CD4-positive, alpha-beta T cell treated with Interleukin-15 for 1 hour (primary cell): ENCODE results near the gene RFPL4AL1.
"Not testable (repeated sequence)": the region's sequence is repeated elsewhere in the genome, so short reads cannot be mapped to it uniquely, and the experiment has no call there.

Experiments used
- DNase-seq: peaks from one replicate; pipeline ENCODE4 v3.0.0-alpha.2; 2020

Gene RFPL4AL1

DNA sequence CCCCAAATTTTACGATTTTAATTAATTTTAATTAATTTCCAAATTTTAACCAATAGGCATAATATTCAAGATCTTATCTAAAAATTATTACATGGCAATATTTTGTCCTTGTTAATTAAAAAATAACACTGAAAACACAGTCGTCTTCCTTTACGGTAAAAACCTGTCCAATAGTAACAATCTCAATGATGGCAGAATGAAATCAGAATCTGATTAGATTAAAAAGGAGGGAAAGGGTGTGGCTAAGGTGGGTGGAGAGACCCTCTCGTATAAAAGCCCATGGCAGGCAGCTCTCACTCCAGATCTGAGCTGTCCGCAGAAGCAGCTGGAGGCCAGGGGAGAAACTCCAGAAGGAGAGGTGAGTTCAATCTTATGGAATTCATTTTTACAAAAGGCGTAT, at the start of gene RFPL4AL1:
TSS of gene RFPL4AL1 (plus strand) at position 301 of the 400 bp plus-strand sequence. CDS start 2,687 bp downstream, outside the sequence.
- DNase-seq: not testable (repeated sequence)

DNA sequence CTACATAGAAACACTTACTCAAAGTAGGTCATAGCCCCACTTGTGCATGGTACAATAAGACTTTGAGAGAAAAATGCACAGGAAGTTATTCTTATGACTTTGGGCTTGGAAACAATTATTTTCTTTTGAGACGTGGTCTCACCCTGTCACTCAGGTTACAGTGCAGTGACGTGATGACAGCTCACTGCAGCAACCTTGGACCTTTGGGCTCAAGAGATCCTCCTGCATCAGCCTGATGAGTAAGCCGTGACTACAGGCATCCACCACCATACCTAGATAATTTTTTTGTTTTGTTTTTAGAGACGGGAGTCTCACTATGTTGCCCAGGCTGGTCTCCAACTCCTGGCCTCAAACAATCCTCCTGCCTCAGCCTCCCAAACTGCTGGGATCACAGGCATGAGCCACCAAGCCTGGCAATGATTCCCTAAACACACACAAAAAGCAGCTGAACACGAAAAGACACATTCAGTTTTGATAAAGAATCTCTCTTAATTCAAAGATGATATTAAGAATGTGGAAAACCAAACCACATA, 48.6 kb upstream of the RFPL4AL1 start:
- no peak for DNase-seq

DNA sequence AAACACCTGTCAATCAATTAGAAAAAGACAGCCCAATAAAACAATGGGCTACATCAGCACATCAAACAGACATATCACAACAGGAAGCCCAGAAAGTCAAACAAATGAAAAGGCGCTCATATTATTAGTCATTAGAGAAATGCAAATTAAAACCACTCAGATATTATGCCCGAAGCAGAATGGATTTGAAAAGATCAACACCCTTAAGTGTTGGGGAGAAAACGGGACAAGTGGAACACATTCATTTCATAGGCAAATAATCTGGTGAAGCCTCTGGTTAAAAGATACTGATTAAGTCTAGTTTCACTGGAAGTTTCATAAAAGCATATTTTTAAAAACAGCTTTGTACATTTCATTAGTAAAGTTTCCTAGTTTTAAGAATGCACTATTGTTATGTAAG, 48.1 kb upstream of the RFPL4AL1 start:
- no peak for DNase-seq

DNA sequence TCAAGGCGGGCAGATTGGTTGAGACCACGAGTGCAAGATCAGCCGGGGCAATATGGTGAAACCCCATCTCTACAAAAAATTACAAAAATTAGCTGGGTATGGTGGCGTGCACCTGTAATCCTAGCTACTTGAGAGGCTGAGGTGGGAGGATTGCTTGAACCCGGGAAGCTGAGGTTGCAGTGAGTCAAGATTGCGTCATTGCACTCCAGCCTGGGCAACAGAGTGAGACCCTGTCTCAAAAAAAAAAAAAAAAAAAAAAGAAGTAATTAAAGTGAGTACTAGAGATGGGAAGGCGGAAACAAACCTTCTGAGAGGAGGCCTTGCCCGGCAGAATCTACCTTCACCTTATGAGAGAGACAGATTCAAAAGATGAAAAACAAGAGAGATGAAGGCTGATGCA, 45.4 kb upstream of the RFPL4AL1 start:
- DNase-seq: no peak

DNA sequence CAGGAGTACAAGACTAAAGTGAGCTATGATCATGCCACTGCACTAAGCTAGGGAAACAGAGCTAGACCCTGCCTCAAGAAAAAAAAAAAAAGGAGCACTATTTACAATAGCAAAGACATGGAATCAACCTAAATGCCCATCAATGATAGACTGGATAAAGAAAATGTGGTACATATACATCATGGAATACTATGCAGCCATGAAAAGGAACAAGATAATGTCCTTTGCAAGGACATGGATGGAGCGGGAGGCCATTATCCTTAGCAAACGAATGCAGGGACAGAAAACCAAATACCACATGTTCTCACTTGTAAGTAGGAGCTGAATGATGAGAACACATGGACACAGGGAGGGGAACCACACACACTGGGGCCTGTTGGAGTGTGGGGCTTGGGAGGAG, 38.5 kb upstream of the RFPL4AL1 start:
- not testable (repeated sequence) for DNase-seq

DNA sequence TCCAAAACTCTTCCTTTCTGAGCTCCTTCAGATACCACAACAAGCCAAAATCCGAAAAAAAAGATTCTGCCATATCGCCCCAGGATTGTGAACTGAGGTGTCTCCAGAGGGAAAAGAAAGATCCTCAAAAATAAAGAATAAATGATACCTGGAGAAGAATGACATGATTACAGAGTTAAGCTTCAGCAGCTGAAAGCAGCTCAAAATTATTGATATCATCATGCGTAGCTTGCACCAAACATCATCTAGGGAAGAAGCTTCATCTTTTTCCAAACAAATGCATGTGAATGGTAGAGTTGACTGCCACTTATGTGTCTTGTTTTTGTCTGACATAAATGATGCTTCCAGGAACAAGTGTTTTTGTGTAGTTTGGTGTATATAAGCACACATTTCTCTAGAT, 30.6 kb upstream of the RFPL4AL1 start, which contains the start of gene NLRP9:
TSS of gene NLRP9 (minus strand) at position 101 of the 400 bp plus-strand sequence. CDS start at position 73, 28 bp downstream.
- DNase-seq: no peak

DNA sequence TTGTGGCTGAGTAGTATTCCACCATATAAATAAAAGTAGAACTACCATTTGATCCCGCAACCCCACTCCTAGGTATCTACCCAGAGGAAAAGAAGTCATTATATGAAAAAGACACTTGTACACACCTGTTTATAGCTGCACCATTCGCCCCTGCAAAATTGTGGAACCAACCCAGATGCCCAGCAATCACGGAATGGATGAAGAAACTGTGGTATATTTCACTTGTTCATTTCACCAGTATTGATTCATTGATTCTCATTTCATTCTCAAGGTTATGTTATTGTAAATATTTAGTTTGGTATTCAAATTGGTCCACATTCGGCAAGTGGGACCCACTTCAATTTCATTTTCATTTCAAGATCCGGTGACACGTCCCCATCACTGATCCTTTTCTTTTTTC, 18.2 kb upstream of the RFPL4AL1 start:
- no peak for DNase-seq

DNA sequence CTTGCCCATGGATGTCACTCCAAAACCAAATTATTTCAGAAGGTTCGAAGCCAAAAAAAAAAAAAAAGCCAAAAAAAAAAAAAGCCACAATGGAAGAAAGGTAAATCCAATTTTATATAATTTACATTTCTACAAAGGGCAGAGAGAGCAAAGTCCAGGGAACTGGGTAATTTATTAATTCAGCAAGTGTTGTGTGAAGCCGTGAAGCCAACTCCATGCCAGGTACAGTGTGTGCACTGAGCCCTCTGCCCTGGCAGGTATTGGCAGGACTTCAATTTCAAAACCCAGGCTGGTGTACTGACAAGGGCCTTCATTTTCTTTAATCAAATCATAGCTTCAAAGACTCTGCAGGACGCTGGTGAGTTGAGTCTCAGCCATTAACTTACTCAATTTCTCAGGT, 15.5 kb upstream of the RFPL4AL1 start:
- DNase-seq: no peak

DNA sequence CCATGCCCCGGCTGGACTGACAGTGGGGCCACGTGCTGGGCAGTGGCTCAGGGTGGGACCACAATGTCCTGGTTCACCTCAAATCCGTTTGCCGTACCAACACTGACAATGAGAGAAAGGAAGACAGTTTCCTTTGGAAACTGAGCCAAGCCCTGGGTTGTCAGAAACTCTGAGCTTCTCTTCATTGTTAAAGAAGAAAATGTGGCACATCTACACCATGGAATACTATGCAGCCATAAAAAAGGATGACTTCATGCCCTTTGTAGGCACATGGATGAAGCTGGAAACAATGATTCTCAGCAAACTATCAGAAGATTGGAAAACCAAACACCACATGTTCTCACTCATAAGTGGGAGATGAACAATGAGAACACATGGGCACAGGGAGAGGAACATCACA, 12.1 kb upstream of the RFPL4AL1 start:
- DNase-seq: not testable (repeated sequence)

DNA sequence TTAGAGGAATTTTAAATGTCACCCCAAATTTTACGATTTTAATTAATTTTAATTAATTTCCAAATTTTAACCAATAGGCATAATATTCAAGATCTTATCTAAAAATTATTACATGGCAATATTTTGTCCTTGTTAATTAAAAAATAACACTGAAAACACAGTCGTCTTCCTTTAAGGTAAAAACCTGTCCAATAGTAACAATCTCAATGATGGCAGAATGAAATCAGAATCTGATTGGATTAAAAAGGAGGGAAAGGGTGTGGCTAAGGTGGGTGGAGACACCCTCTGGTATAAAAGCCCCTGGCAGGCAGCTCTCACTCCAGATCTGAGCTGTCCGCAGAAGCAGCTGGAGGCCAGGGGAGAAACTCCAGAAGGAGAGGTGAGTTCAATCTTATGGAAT, 10.1 kb upstream of the RFPL4AL1 start, which contains the start of gene RFPL4A:
TSS of gene RFPL4A (plus strand) at position 301 of the 400 bp plus-strand sequence. CDS start 2,704 bp downstream, outside the sequence.
- not testable (repeated sequence) for DNase-seq

DNA sequence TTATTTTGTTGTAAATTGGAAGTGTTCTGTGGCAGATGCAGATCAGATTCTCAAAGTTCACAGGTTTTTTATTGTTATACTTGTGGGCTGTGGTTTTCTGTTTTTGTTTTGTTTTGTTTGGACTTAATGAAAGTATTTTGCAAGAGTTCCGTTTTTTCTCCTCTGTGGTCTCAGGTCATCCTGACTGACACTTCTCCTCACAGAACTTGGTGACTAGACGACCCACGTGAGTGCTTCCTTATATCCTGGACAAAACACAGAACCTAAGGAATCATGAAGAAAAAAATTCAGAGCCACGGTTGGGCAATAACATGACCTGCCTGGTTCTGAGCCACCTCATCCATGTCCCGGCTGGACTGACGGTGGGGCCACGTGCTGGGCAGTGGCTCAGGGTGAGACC, 2.5 kb upstream of the RFPL4AL1 start:
- DNase-seq: peak; percentile 20

DNA sequence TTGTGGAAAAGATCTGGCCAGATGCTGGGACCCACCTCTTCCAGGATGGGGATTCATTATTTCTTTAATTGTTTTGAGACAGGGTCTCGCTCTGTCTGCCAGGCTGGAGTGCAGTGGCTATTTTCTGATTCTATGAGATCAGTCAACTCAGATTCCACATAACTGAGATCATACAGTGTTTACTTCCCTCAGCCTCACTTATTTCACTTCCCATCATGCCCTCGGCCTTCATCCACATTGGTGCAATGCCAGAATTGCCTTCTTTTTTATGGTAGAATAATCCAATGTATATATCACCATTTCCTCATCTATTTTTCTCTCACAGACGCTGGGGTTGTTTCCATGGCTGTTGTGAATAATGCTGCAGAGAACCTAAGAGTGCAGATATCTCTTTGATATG, 714 bp downstream of the RFPL4AL1 start:
- not testable (repeated sequence) for DNase-seq

DNA sequence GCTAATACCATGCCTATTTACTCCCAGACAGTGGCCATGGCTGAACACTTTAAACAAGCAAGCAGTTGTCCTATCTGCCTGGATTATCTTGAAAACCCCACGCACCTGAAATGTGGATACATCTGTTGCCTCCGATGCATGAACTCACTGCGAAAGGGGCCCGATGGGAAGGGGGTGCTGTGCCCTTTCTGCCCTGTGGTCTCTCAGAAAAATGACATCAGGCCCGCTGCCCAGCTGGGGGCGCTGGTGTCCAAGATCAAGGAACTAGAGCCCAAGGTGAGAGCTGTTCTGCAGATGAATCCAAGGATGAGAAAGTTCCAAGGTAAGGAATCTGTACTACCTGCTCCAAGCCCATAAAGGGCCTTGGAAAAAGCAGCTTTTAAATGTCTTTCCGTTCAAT, 8.6 kb downstream of the RFPL4AL1 start:
- no peak for DNase-seq

DNA sequence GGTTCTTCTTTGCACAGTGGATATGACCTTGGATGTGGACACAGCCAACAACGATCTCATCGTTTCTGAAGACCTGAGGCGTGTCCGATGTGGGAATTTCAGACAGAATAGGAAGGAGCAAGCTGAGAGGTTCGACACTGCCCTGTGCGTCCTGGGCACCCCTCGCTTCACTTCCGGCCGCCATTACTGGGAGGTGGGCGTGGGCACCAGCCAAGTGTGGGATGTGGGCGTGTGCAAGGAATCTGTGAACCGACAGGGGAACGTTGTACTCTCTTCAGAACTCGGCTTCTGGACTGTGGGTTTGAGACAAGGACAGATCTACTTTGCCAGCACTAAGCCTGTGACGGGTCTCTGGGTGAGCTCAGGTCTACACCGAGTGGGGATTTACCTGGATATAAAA, 9.4 kb downstream of the RFPL4AL1 start:
- no peak for DNase-seq

DNA sequence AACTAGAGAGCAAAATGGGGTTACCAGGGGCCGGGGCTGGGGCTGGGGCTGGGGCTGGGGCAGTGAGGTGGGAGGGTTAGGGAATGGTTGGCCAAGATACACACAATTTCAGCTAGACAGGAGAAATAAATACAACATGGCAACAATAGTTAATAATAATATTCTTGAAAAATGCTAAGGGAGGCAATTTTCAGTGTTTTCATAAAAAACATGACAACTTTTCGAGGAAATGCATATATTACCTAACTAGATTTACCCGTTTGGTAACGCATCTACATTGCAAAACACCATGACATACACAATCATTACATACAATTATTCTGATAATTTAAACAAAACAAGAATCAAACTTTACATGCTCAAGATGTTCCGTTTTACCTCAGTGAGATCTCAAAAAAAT, 12.2 kb downstream of the RFPL4AL1 start:
- no peak for DNase-seq

DNA sequence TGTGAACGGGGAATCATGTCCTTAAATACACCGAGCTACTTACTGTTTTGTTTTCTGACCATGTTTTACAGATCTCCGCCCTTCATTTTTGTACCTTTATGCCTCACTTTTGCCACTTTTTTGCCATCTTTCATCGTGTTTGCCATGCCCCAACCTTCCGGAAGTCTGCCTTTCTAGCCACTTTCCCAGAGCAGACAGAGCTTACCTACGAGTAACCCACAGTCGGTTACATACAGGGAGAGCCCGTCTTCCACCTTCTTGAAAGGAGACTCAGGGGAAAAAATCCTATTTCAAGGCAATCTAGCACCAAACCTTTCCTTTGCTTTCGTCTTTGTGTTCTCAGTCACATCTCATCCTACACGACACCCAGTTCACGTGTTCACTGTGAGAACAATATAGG, 26.1 kb downstream of the RFPL4AL1 start:
- no peak for DNase-seq

DNA sequence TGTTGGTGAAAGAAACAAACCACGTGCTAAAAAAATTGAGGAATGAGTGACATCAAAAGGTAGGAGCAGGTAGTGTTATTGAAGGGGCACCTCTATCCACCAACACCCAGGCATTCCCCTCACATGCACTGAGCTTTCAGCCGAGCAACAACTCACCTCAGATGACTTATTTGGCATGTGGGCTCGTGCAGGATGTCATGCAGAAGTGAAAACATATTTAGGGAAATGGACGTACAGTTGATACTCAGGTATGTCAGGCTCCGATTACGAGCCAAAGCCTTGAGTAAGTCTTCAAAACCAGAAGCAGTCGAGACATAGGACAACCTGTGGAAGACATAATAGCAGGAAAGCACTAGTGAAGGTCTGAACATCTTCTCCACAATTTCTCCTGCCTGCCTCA, 32.5 kb downstream of the RFPL4AL1 start:
- DNase-seq: no peak

DNA sequence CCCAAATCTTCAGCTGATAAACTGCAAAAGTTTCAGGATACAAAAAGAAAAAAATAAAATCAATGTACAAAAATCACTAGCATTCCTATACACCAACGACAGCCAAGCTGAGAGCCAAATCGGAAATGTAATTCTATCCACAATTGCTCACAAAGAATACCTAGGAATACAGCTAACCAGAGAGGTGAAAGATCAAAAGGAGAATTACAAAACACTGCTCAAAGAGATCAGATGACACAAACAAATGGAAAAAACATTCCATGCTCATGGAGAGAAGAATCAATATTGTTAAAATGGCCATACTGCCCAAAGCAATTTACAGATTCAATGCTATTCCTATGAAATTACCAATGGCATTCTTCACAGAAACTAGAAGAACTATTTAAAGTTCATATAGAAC, 33.4 kb downstream of the RFPL4AL1 start:
- no peak for DNase-seq

DNA sequence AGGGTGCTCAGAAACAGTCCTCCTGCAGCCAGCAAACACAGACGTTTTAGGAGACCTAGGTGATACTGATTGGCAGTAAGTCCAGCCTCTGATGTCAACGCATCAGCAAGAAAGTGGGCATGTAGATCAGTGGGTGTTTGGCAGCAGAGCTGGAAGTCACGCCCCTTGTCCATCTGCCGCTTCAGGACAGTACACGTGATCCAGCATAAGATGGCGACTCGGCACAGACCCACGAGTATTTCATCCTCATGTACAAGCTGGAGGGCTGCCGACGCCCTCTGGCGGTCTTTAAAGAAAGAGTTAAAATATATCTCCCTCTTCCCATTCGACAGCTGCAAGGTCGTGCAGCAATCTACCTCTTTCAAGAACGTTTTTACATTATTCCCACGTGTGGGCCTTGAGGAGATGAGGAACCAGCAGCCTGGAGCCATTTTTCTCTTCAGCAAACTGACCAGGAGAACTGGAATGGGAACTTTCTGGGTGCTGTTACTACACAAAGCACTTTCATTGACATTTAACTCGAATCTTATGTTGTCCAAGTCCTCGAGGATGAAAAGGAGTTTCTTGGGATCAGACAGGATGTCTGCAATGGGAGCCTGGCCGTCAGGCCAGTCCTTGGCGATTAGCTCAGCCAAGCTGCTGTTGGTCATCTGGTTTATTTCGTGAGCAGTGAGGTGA, 40.6 kb downstream of the RFPL4AL1 start:
- DNase-seq: peak; percentile 53

DNA sequence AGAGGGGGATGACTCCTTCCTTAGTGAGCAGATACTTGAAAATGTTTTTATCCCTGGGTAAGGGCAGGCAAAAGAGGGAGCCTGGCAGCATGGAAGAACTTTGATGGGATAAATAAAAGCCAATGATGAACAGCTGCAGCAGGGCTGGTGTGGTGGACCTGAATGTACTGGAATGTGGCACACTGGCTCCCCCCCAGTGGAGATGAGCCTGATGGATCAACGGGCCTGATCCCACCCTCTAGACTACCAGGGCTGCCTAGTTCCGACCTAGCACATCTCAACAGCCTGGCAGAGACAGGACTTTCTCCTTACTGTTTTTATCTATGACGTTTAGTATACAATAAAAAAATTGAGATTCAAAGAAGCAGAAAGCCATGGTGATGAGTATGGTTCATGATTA, 42.4 kb downstream of the RFPL4AL1 start:
- DNase-seq: no peak

DNA sequence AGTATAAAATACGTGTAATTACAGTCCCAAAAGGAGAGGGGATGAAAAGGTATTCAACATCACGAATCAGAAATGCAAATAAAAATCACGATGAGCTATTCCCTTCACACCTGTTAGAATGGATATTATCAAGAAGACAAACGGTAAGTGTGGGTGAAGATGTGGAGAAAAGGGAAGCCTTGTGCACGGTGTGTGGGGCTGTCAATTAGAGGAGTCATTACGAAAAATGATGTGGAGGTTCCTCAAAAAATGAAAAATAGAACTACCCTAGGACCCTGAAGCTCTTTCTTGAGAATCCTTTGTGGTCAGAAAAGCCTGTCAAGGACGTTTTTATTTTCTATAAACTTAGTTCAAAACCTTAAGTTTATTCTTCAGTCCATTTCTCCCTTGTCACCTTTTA, 43.5 kb downstream of the RFPL4AL1 start:
- DNase-seq: no peak

DNA sequence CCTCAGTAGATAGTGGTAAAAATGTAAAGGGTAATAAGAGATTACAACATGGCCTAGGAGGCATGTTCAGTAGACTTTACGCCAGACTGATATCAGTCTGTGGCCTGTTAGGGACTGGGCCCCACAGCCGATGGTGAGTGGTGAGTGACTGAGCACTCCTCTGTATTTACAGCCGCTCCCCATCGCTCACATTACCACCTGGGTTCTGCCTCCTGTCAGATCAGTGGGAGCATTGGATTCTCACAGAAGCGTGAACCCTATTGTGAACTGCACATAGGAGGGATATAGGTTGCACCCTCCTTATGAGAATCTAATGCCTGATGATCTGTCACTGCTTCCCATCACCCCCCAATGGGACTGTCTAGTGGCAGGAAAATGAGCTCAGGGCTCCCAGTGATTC, 45.0 kb downstream of the RFPL4AL1 start:
- DNase-seq: no peak

DNA sequence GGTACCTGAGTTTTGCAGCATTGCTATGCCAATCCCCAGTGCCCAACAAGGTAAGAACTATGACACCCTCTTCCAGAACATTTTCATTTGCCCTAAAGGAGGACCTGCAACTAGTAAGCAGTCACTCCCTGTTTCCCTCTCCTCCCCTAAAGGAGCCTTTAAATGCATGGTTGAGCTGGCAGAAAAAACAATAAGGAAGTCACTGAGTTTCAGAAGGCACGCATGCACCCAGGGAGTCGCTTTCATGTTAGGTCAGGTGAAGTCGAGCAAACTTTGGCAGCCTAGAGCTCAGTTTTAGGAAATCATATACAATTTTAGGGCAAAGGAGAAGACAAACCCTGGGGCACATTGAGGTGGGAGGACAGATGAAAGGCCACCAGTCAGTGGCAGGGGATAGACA, 51.1 kb downstream of the RFPL4AL1 start:
- DNase-seq: no peak
